Raji (cell line): ENCODE data around the gene TMEM222.
A peak's percentile ranks its signal among the peaks of the same experiment; 100 is the strongest.

ENCODE experiments used
- POLR2A ChIP-seq: IDR thresholded peaks from 2 replicates; pipeline ENCODE4 v1.6.1; 2011; ENCODE audit warnings: low read depth, low read length, control low read depth; ENCODE audit not compliant: insufficient read depth

Gene TMEM222

DNA sequence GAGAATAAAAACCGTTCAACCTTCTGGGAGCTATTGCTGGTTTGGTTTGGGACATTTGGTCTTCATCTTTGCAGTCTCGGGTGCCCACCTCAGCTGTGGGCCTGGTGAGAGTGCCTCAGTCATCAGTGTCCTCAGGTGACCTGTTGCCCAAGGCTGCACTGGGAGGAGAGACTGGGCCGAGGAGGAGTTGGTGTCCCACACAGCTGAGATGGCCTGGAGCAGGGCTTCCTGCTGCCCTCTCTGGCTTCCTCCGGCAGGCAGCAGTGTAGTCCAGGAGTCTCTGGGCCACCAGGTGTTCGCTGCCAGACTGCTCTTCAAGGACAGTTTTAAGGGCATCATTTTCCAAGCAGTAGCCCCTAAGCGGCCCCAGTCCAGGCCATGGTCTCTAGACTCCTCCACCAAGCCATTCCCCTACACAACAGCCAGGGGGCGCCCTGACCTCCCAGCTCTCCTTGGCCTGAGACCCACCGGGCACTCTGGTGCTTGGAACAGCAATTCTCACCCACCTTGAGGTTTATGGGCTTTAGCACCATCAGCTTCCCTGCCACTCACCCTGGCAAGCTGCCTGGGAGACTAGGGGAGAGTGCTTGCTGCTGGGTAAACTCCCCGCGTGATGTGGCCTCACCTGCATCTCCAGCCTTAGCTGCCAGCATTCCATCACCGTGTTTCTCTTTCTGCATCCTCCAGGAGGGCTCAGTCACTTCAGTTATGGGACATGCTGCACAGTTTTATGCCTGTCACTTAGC is 10.7 kb downstream of the TMEM222 start:
- TF ChIP-seq POLR2A: no peak

DNA sequence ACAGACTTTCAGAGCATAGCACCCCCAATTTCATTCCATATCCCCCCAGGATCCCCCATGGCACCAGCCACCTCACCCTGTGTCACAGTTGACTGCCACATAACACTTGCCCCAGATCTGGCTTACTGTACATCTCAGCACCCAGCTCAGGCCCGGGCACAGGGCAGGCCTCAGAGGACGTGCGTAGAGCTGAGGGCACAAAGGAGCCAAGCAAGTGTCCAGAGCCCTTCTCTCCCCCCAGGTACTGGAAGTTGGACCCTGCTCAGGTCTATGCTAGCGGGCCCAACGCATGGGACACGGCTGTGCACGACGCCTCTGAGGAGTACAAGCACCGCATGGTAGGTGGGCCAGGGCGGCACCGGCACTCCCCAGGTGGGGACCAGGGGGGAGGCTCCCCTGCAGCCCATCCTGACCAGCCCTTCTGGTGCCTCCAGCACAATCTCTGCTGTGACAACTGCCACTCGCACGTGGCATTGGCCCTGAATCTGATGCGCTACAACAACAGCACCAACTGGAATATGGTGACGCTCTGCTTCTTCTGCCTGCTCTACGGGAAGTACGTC is 11.8 kb downstream of the TMEM222 start:
- no peak for TF ChIP-seq POLR2A

DNA sequence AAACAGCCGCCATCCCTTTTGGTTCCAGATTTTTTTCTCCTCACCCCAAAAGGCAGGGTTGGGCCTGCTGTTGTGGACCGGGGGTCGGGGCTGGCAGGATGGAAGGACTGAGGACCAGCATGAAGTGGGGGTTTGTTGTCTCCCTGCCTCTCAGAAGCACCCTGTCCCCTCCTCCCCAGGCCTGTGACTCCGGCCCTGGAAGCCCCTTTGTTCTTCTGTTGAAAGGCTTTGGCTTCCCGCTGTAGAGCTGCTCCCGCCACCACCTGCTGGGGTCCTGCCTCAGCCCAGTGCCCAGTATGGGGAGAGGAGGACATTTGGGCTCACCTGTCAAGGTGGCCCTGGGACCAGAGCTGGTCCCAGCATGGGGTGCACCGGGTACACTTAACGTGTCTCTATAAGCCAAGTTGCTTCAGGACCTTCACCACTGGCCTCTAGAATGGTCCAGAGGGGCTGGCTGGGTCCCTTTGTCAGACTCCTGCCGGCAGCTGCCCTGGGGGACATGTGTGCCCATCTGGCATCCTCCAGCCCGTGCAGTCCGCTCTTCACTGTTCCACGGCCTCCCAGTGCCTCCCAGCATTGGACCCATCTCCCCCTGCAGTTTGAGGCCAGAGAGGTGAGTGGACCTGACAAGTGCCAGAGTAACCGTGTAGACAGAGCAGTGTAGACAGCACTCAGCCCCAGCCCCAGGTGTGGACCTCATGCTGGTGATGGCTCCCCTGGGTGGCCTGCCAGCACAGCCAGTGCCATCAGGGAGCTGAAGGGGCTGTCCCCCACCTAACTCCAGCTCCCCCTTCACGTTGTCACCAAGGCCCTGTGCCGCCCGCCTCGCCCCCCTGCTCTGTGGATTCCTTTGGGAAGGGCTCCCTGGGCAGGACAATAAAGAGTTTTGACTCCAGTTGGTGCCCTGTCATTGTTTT is 13.8 kb downstream of the TMEM222 start:
- no peak for TF ChIP-seq POLR2A

DNA sequence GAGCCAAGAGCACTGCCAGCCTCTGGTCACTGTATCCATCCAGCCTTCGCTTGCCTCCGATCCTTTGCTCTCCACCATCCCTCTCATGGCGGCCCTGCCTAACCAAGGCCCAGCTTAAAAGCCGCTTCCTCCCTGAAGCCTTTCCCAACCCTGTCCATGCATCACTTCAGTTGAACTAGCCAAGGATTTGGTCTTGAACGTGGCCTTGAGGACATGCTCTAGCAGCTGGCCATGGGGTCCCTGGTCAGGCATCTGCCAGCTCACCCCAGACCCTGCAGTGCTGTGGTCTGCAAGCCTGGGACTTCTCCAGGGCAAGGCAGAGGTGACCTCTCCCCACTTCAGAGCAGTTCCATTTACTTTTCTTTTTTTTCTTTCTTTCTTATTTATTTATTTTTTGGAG is 14.8 kb downstream of the TMEM222 start:
- TF ChIP-seq POLR2A: no peak

DNA sequence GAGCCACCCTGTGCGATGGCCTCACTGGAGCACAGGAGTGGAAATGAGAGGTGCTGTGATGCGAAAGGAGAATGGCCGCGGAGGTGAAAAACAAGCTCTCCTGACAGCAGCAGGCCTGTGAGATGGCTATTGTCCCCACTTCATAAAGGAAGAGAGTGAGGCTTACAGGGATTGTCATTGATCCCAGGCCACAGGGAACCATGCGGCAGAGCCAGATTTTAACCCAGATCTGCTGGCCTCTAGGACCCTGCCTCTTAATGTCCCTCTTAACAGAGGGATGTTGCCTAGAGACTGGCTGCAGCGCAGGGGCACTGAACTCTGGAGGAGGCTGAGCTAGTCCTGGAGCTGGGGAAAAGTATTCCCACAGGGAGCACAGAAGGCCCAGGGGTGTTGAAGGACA is 16.8 kb downstream of the TMEM222 start:
- TF ChIP-seq POLR2A: no peak

DNA sequence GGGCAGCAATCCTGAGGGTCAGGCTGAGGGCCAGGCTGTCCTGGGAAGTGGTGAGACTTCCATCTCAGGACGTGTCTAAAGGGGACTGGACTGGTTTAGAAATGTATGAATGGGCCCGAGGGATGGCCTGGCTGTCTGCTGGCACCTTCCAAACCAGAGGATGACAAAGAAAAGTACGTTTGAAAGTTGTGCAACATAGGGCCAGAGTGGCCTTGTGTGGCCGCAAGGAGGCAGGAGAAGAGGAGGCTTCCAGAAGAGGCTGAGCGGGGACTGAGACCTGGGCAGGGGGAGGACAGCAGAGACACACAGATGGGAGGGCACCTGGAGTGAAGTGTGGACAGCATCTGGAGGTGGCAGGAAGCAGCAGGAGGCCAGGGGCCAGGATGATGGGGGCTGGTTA is 17.2 kb downstream of the TMEM222 start:
- TF ChIP-seq POLR2A: no peak

DNA sequence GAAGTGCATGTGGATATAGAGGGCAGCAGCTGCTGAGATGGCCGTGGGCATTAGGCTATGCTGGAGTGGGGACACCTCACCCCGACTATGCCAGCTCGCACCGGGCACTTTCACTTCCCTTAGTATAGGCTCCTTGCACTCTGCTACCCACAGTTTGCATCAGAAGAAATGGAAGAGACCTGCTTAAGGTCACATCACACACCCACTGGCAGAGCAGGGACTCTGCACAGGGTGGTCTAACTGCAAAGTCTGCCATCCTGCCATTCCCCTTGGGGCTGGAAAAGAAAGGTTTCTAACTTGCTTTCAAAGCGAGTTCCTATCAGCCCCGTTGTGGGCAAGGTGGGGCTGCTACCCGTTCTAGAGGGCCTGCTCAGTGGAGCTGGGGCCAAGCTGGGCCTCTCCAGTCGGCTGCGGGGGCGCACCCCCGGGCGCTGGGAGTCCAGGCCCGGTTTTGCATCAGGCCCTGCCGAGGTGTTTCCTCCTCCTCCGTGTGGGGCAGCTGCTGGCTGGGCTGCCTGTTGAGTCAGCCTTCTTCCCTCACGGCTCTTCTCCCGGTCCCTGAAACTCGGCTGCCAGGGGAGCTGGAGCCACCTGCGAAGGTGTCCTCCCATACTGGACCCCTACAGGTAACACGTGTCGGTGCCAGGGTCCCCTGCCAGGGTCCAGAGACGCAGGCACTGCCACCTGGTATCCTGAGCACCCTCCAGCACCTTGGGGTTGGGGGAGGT is 19.7 kb downstream of the TMEM222 start, which contains the start of gene SYTL1:
SYTL1 (plus strand) TSS at position 498 of the 728 bp plus-strand sequence. CDS start 3,313 bp downstream, outside the sequence.
- TF ChIP-seq POLR2A: peak; percentile 87

DNA sequence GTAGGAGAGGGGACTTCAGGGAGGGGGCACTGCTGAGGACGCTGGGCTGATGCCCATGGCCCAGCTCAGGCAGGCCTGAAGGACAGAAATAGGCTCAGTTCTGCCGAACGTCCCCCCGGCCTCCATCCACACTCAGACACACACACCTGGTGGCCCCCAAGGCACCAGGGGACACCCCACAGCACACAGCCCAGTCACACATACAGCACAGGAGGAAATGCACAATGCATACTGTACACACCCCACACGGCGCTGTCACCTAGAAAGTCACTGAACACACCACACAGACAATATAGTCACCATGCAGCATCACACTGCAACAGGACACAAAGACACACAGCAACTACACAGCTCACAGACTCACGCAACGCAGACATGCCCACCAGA is 20.4 kb downstream of the TMEM222 start:
- TF ChIP-seq POLR2A: no peak

DNA sequence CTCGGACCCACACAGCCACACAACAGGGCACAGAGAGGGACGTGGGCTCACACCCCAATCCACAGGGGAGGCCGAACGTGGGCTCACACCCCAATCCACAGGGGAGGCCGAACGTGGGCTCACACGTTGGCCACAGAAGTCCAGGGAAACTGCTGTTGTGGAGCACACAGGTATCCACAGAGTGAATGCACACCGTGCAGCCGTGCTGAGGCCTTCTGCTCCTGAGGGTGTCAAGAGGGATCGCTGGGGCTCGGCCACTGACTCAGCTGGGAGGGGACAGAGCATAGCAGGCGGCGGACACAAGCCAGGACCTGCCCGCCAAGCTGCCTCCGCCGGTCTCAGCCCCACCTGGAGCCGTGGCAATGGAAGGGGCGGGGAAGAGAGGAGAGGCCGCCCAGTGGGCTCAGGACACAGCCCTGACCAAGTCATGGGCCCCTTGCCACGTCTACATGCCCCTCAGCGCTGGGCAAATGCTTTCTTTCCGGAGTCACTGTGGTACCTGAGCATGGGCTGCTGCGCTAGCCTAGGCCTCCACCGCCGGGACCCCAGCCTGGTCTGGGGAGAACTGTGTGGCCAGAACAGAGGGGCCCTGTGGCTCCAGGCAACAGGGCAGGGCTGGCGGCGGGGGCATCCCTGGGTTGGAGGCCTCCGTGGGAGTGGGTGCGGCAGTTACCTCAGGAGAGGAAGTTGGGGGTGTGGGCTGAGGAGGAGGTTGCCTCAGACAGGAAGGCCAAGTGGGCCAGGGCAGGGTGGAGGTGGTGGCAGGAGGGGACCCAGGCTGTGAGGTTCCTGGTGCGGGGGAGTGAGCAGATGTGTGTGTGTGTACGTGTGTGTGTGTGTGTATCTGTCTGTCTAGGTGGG is 21.0 kb downstream of the TMEM222 start:
- peak; percentile 66 for TF ChIP-seq POLR2A

DNA sequence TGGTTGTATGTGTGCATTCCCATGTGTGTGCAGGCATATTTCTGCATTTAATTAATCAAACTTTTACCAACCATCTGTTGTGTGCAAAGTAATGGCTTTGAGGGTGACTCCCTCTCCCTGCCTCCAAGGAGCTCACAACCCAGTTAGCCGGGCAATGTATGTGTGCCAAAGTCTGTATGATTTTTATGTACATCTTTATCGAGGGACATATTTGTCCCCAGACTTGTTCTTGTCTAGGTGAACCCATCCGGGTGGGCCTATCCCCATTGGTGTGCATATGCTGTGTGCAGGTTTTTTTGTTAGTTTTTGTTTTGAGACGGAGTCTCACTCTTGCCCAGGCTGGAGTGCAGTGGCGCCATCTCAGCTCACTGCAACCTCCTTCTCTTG is 21.7 kb downstream of the TMEM222 start:
- TF ChIP-seq POLR2A: no peak

DNA sequence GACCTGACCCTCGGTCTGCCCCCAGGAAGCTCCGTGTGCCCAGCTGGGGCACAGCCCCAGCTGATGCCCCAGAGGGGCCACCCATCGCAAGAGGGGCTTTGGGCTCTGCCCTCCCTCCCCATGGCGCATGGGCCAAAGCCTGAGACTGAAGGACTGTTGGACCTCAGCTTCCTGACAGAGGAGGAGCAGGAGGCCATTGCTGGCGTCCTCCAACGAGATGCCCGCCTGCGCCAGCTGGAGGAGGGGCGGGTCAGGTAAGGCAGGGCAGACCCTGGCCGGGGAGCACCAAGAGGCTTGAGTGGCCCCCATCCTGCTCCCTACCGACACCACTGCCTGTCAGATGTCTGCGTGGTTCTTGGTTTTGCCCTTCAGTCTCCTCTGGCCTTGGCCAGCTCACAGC is 23.3 kb downstream of the TMEM222 start:
- TF ChIP-seq POLR2A: no peak

DNA sequence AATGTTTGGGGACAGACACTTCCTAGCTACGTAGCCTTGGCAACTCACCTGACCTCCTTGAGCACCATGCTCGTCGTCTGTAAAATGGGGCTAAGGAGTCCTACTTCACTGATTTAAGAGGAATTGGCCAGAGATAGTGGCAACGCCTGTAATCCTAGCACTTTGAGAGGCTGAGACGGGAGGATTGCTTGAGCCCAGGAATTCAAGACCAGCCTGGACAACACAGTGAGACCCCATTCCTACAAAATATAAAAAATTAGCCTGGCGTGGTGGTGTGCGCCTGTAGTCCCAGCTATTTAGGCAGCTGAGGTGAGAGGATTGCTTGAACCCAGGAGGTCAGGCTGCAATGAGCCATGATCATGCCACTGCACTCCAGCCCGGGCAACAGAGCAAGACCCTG is 24.4 kb downstream of the TMEM222 start:
- no peak for TF ChIP-seq POLR2A

DNA sequence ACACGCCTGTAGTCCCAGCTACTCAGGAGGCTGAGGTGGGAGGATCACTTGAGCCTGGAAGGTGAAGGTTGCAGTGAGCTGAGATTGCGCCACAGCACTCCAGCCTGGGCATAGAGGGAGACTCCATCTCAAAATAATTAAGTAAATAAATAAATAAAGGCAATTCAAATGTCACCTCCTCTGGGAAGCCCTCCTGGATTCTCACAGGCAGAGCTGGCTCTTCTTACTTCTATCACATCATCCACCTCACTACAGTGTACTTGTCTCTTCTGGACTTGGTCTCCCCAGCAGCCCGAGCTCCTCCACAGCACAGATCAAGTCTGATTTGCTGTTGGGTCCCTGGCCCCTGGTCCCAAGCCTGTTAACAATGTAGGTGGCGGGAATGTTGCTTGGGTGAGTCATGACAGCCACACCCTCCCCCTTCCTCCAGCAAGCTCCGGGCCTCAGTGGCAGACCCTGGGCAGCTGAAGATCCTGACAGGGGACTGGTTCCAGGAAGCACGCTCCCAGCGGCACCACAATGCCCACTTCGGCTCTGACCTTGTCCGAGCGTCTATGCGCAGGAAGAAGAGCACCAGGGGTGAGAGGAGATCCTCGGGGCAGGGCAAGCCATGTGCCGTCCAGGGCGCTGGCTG is 25.1 kb downstream of the TMEM222 start:
- no peak for TF ChIP-seq POLR2A
